Measurements from ENCODE around the gene SNRPN.
"Not testable (repeated sequence)": the region's sequence is repeated elsewhere in the genome, so short reads cannot be mapped to it uniquely, and the experiment has no call there.

The SNRPN gene

GRCh38 chr15:24954783-24955530, at the start of gene SNRPN, which contains the start of gene SNURF:
Gene SNRPN, plus strand, starts transcription at chr15:24954987. Its CDS starts 19,467 bp downstream, at chr15:24974454.
Gene SNURF, plus strand, starts transcription at chr15:24954987. Its CDS starts 62 bp downstream, at chr15:24955049.
- no peak for FAIRE-seq

GRCh38 chr15:24916305-24917009, 38.3 kb upstream of the SNRPN start:
- FAIRE-seq, result no peak

DNA sequence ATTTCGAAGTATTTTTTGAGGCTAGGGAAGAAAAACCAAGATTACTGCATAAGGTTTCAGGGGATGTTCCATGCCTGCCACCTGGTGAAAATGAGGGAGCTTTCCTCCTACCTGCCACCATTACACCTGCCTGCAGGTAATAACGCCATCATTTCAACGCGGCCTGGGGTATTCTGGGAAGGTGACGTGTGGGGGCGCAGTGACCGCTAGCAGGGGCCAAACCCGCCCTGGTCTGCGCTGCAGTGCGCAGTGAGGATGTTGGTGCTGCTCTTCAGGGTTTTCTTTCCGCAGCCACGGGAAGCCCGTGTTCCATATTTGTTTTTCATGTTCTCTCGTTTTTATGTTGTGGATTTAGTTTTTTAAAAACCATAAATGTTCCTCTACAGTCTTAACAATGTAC, 37.4 kb upstream of the SNRPN start:
- FAIRE-seq, result no peak

DNA sequence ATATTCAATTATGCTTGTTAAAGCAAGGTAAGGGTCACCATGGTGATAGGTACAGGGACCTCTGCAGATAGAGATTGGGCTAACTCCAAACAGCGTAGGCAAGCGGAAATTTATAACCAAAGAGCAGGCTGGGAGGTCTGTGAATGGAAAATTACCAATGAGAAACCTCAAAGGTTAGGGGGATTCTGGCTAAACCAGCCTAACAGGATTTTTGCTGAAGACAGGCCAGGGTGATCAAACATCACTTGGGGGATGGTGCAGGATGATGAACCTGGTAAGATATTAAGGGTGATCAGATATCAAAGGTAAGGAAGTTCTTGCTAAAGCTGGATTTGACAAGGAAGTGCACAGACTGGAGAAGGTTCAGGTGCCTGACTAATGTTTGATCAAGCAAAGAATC, 35.3 kb upstream of the SNRPN start:
- FAIRE-seq, result no peak

- FAIRE-seq, result not testable (repeated sequence)
Measured at GRCh38 chr15:24922781-24923180, 32.0 kb upstream of the SNRPN start.

GRCh38 chr15:24924153-24924552, 30.6 kb upstream of the SNRPN start:
- FAIRE-seq, result no peak

GRCh38 chr15:24924621-24925020, 30.2 kb upstream of the SNRPN start:
- no peak for FAIRE-seq

- FAIRE-seq, result not testable (repeated sequence)
Measured at GRCh38 chr15:24931874-24932732, 22.7 kb upstream of the SNRPN start.

GRCh38 chr15:24933716-24934115, 21.1 kb upstream of the SNRPN start:
- no peak for FAIRE-seq

GRCh38 chr15:24938224-24938623, 16.6 kb upstream of the SNRPN start:
- not testable (repeated sequence) for FAIRE-seq

- FAIRE-seq, result no peak
Measured at GRCh38 chr15:24940236-24940635, 14.6 kb upstream of the SNRPN start.

- no peak for FAIRE-seq
Measured at GRCh38 chr15:24943361-24943760, 11.4 kb upstream of the SNRPN start.

GRCh38 chr15:24944954-24945353, 9.8 kb upstream of the SNRPN start:
- FAIRE-seq, result no peak

GRCh38 chr15:24945711-24946110, 9.1 kb upstream of the SNRPN start:
- no peak for FAIRE-seq

GRCh38 chr15:24948495-24948894, 6.3 kb upstream of the SNRPN start:
- no peak for FAIRE-seq

- FAIRE-seq, result no peak
Measured at GRCh38 chr15:24955531-24955921, 739 bp downstream of the SNRPN start.

DNA sequence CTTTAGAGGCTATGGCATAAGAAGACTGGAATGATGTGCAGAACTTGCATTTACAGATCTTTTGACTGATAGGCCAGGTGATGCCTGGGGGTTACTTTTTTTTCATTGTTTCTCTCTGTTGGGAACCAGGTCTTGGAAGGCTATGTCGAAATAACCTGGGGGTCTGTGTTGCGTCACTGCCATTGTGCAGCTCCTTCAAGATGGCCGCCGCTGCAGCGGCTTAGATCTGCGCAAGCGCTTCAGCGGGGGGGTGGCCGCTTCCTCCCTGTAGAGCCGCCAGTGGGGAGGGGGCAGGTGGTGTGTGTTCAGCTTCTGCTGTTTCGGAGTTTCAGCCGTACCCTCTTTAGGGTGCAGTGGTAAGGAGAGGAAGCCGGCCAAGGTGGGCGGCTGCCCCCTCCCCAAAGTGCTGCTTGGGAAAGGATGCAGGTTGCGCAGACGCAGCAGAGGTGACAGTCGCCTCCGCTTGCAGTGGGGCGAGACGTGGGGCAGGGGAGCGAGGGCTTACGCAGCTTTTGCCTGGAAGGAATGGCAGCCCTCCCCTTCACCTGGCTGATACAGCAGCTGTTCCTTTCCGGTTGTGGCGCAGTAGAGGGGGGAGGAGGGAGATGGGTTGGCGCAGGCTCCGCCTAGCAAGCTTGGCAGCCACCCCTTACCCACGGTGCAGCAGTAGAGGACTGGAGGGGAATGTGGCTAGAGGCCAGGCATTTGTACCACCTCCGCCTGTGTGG, 1.5 kb downstream of the SNRPN start:
- no peak for FAIRE-seq

DNA sequence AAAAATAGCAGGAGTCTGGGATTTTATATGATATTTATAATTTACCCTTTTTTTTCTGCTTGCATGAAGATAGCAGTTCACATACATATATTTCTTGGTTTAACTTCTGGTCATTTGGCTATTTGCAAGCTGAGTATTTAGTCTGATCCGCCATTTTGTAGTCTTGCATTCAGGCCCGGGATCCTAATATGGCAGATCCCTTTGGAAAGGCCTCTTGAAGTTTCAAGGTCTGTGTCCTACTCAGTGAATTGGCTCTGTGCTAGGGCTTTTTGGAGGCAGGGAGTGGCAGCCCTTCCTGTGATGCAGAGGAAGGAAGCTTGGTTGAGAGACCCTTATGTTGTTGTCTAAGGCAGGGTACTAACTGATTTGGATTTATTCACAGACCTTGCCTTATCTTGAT, 2.9 kb downstream of the SNRPN start:
- no peak for FAIRE-seq

DNA sequence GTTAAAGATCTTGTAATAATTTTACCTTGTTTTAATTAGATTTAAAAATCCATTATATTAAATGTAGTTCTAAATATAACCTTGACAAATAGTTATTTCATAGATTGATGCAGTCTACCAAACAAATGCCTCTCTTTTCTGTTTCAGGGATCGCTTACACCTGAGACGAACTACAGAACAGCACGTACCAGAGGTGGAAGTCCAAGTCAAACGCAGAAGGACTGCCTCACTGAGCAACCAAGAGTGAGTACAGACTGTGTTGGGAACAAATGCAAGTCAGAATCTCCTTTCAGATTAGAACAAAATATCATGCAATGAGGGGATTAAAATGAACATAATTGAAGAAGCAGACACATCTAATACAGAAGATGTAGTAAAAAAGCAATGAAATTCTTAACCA, 7.2 kb downstream of the SNRPN start:
- no peak for FAIRE-seq

- no peak for FAIRE-seq
Measured at GRCh38 chr15:24962880-24963279, 8.1 kb downstream of the SNRPN start.

GRCh38 chr15:24966364-24967103, 11.7 kb downstream of the SNRPN start:
- no peak for FAIRE-seq

- no peak for FAIRE-seq
Measured at GRCh38 chr15:24971052-24971451, 16.3 kb downstream of the SNRPN start.
